ENCODE measurements around the gene OSCAR. TPM values are rescaled to one million over a fixed set of nuclear protein-coding genes. Genes with fewer than 3 reads are reported as not detected.

The OSCAR gene
- total RNA-seq, 1 experiment from 2014 or later: not detected

- no peak for DNase-seq (ENCODE audit: low spot score)
Observed at GRCh38 chr19:54094426-54095000, 6.1 kb downstream of the OSCAR start.

- no peak for DNase-seq (ENCODE audit: low spot score)
Observed at GRCh38 chr19:54084410-54084809, 16.2 kb downstream of the OSCAR start.

GRCh38 chr19:54081032-54081431 lies 19.6 kb downstream of the OSCAR start, which contains the start of gene TARM1:
TARM1 (minus strand) TSS chr19:54081365; CDS start chr19:54081340, 25 bp downstream.
- DNase-seq (ENCODE audit: low spot score): no peak

- DNase-seq (ENCODE audit: low spot score): no peak
Observed at GRCh38 chr19:54077334-54077733, 23.3 kb downstream of the OSCAR start.

- DNase-seq (ENCODE audit: low spot score): no peak
Observed at GRCh38 chr19:54074851-54075250, 25.8 kb downstream of the OSCAR start.

- DNase-seq (ENCODE audit: low spot score): no peak
Observed at GRCh38 chr19:54073829-54074228, 26.8 kb downstream of the OSCAR start.

GRCh38 chr19:54069470-54069869 lies 31.1 kb downstream of the OSCAR start:
- DNase-seq (ENCODE audit: low spot score): no peak

- no peak for DNase-seq (ENCODE audit: low spot score)
Observed at GRCh38 chr19:54063350-54064116, 37.1 kb downstream of the OSCAR start, which contains the start of gene VSTM1. VSTM1 (minus strand) TSS chr19:54063897; CDS start chr19:54063777, 120 bp downstream.

- no peak for DNase-seq (ENCODE audit: low spot score)
Observed at GRCh38 chr19:54062643-54063042, 38.0 kb downstream of the OSCAR start.

GRCh38 chr19:54047616-54048015 lies 53.0 kb downstream of the OSCAR start:
- DNase-seq (ENCODE audit: low spot score): no peak

GRCh38 chr19:54045771-54046170 lies 54.8 kb downstream of the OSCAR start:
- DNase-seq (ENCODE audit: low spot score): no peak

Other genes with a start within 250 kb of the OSCAR start
- 103 and 139 TPM in 2 replicates for gene MYADM, start 232.9 kb downstream of the OSCAR start, total RNA-seq (2014; rRNA removed; shearing (Covaris generic))
- 0.03 and 0.05 TPM in 2 replicates for gene PRKCG, start 218.6 kb downstream of the OSCAR start, total RNA-seq (2014; rRNA removed; shearing (Covaris generic))
- gene CACNG7, start 191.5 kb downstream of the OSCAR start, total RNA-seq (2014; rRNA removed; shearing (Covaris generic)): not detected in 2 replicates
- gene CACNG8, start 137.9 kb downstream of the OSCAR start, total RNA-seq (2014; rRNA removed; shearing (Covaris generic)): 0.10 and 0.86 TPM in 2 replicates
- gene CACNG6, start 109.2 kb downstream of the OSCAR start, total RNA-seq (2014; rRNA removed; shearing (Covaris generic)): 0.99 and 2.3 TPM in 2 replicates
- not detected in 2 replicates for gene VSTM1, start 36.9 kb downstream of the OSCAR start, total RNA-seq (2014; rRNA removed; shearing (Covaris generic))
- not detected in 2 replicates for gene TARM1, start 19.4 kb downstream of the OSCAR start, total RNA-seq (2014; rRNA removed; shearing (Covaris generic))
- 133 and 176 TPM in 2 replicates for gene NDUFA3, start 2.1 kb upstream of the OSCAR start, total RNA-seq (2014; rRNA removed; shearing (Covaris generic))
- 10.7 and 20.0 TPM in 2 replicates for gene TFPT, start 14.9 kb upstream of the OSCAR start, total RNA-seq (2014; rRNA removed; shearing (Covaris generic))
- 157 and 165 TPM in 2 replicates for gene PRPF31, start 15.0 kb upstream of the OSCAR start, total RNA-seq (2014; rRNA removed; shearing (Covaris generic))
- 38.9 and 40.0 TPM in 2 replicates for gene CNOT3, start 37.0 kb upstream of the OSCAR start, total RNA-seq (2014; rRNA removed; shearing (Covaris generic))
- 12.9 and 14.9 TPM in 2 replicates for gene LENG1, start 58.9 kb upstream of the OSCAR start, total RNA-seq (2014; rRNA removed; shearing (Covaris generic))
- gene TMC4, start 72.4 kb upstream of the OSCAR start, total RNA-seq (2014; rRNA removed; shearing (Covaris generic)): 22.5 and 45.3 TPM in 2 replicates
- 266 and 285 TPM in 2 replicates for gene MBOAT7, start 88.8 kb upstream of the OSCAR start, total RNA-seq (2014; rRNA removed; shearing (Covaris generic))
- 234 and 255 TPM in 2 replicates for gene TSEN34, start 90.5 kb upstream of the OSCAR start, total RNA-seq (2014; rRNA removed; shearing (Covaris generic))
- 4,595 and 4,707 TPM in 2 replicates for gene RPS9, start 100.1 kb upstream of the OSCAR start, total RNA-seq (2014; rRNA removed; shearing (Covaris generic))
- not detected in 2 replicates for gene LILRB3, start 122.2 kb upstream of the OSCAR start, total RNA-seq (2014; rRNA removed; shearing (Covaris generic))
- not detected in 2 replicates for gene LILRA6, start 142.0 kb upstream of the OSCAR start, total RNA-seq (2014; rRNA removed; shearing (Covaris generic))
- gene LILRB5, start 156.5 kb upstream of the OSCAR start, total RNA-seq (2014; rRNA removed; shearing (Covaris generic)): 0.08 TPM in 1 of 2 replicates, not detected in the other
- not detected in 2 replicates for gene LILRB2, start 180.3 kb upstream of the OSCAR start, total RNA-seq (2014; rRNA removed; shearing (Covaris generic))
- not detected in 2 replicates for gene LILRA5, start 212.4 kb upstream of the OSCAR start, total RNA-seq (2014; rRNA removed; shearing (Covaris generic))
- gene LILRA4, start 238.4 kb upstream of the OSCAR start, total RNA-seq (2014; rRNA removed; shearing (Covaris generic)): not detected in 2 replicates